RWPE2 (cell line): ENCODE measurements around the gene MYO10.

Source experiments
- ATAC-seq: fragments of 200-7000 bp; cut with Tn5 transposase; 3 replicates; pipeline ENCODE4 v1.9.1; 2021; ENCODE audit warnings: low read depth
- DNase-seq: peaks from one replicate; pipeline ENCODE4 v3.0.0-alpha.2; 2020; ENCODE audit warnings: low spot score
- H3K27ac ChIP-seq: fragments of 450-650 bp; 2 replicates; pipeline ENCODE4 v1.5.1; 2017; ENCODE audit warnings: mild to moderate bottlenecking; ENCODE audit not compliant: poor library complexity, severe bottlenecking
- H3K27me3 ChIP-seq: fragments of 250-450 bp; sonication (Bioruptor Pico); 2 replicates; pipeline ENCODE4 v1.5.1; 2021; ENCODE audit warnings: mild to moderate bottlenecking, moderate library complexity; ENCODE audit not compliant: insufficient read depth, poor library complexity, severe bottlenecking
- H3K36me3 ChIP-seq: fragments of 250-450 bp; sonication (Bioruptor Pico); 2 replicates; pipeline ENCODE4 v1.5.1; 2020; ENCODE audit warnings: low read depth, mild to moderate bottlenecking, moderate library complexity
- H3K4me1 ChIP-seq: fragments of 250-450 bp; sonication (Bioruptor Pico); 2 replicates; pipeline ENCODE4 v1.5.1; 2021; ENCODE audit warnings: mild to moderate bottlenecking, moderate library complexity; ENCODE audit not compliant: insufficient read depth, poor library complexity, severe bottlenecking
- H3K4me3 ChIP-seq: fragments of 250-450 bp; sonication (Bioruptor Pico); 2 replicates; pipeline ENCODE4 v1.5.1; 2021; ENCODE audit warnings: mild to moderate bottlenecking, moderate library complexity; ENCODE audit not compliant: severe bottlenecking
- H3K9me3 ChIP-seq: fragments of 250-450 bp; sonication (Bioruptor Pico); 2 replicates; pipeline ENCODE4 v1.5.1; 2021; ENCODE audit warnings: mild to moderate bottlenecking, moderate library complexity; ENCODE audit not compliant: severe bottlenecking
- CTCF ChIP-seq: fragments of 450-650 bp; IDR thresholded peaks from one replicate; pipeline ENCODE4 v1.5.1; 2017; ENCODE audit warnings: mild to moderate bottlenecking, moderate library complexity; ENCODE audit not compliant: poor library complexity, severe bottlenecking

MYO10 gene

GRCh38 chr5:16883806-16884205 lies 52.3 kb downstream of the MYO10 start:
- DNase-seq, result no peak
- Histone ChIP-seq H3K27ac (no peak overlapping the region), H3K4me3 (no peak overlapping the region), H3K36me3 (no peaks in the 10 kb centered on the region), H3K4me1 (peaks cover 23% of the 10 kb centered on the region), H3K9me3 (no peaks in the 10 kb centered on the region), H3K27me3 (no peaks in the 10 kb centered on the region)
- no peak for ATAC-seq
- TF ChIP-seq CTCF, result no peak

- ATAC-seq (no peak), DNase-seq (no peak)
- Histone ChIP-seq H3K27me3 (no peaks in the 10 kb centered on the region), H3K4me1 (peaks cover 18% of the 10 kb centered on the region), H3K36me3 (no peaks in the 10 kb centered on the region; the same call in 1 of the 2 replicates), H3K4me3 (no peak overlapping the region), H3K9me3 (no peaks in the 10 kb centered on the region), H3K27ac (no peak overlapping the region)
- no peak for TF ChIP-seq CTCF
These were observed 52.9 kb downstream of the MYO10 start for GRCh38 chr5:16883176-16883575.

- no peak overlapping the region for H3K27ac ChIP-seq
- no peaks in the 10 kb centered on the region for H3K9me3 ChIP-seq
- no peak overlapping the region for H3K4me3 ChIP-seq
- H3K36me3 ChIP-seq, result peaks cover 13% of the 10 kb centered on the region
- H3K27me3 ChIP-seq, result no peaks in the 10 kb centered on the region
- ATAC-seq (no peak), DNase-seq (no peak)
- TF ChIP-seq CTCF, result no peak
- H3K4me1 ChIP-seq, result peaks cover 18% of the 10 kb centered on the region
These were observed 54.8 kb downstream of the MYO10 start for GRCh38 chr5:16881251-16881650.

GRCh38 chr5:16880547-16880946 lies 55.5 kb downstream of the MYO10 start:
- Histone ChIP-seq H3K27me3 (no peaks in the 10 kb centered on the region), H3K36me3 (peaks cover 20% of the 10 kb centered on the region), H3K27ac (no peak overlapping the region), H3K9me3 (no peaks in the 10 kb centered on the region), H3K4me1 (peaks cover 18% of the 10 kb centered on the region), H3K4me3 (no peak overlapping the region)
- DNase-seq (no peak), ATAC-seq (no peak)
- TF ChIP-seq CTCF, result no peak

GRCh38 chr5:16879650-16880049 lies 56.4 kb downstream of the MYO10 start:
- TF ChIP-seq CTCF, result no peak
- H3K4me3 ChIP-seq, result no peak overlapping the region
- no peak for ATAC-seq
- peaks cover 29% of the 10 kb centered on the region for H3K36me3 ChIP-seq
- H3K4me1 ChIP-seq, result peaks cover 11% of the 10 kb centered on the region
- DNase-seq, result no peak
- H3K27ac ChIP-seq, result no peak overlapping the region
- no peaks in the 10 kb centered on the region for H3K9me3 ChIP-seq
- no peaks in the 10 kb centered on the region for H3K27me3 ChIP-seq
